GM21529 (cell line): ENCODE data around the gene ABCA4.

Source experiments
- ATAC-seq: cut with Tn5 transposase; IDR thresholded peaks from one replicate; pipeline ENCODE4 v1.9.1; 2021; ENCODE audit not compliant: unreplicated experiment

The ABCA4 gene

GRCh38 chr1:94104776-94105580 is 16.0 kb downstream of the ABCA4 start:
- no peak for ATAC-seq

- ATAC-seq = no peak
These were observed 16.7 kb downstream of the ABCA4 start for GRCh38 chr1:94104127-94104684.

- no peak for ATAC-seq
These were observed 17.3 kb downstream of the ABCA4 start for GRCh38 chr1:94103608-94104007.

- no peak for ATAC-seq
These were observed 19.1 kb downstream of the ABCA4 start for GRCh38 chr1:94101613-94102525.

- ATAC-seq = no peak
These were observed 19.9 kb downstream of the ABCA4 start for GRCh38 chr1:94100785-94101612.

- no peak for ATAC-seq
These were observed 20.7 kb downstream of the ABCA4 start for GRCh38 chr1:94100129-94100784.

GRCh38 chr1:94099303-94099702 is 21.6 kb downstream of the ABCA4 start:
- no peak for ATAC-seq

- no peak for ATAC-seq
These were observed 22.3 kb downstream of the ABCA4 start for GRCh38 chr1:94098585-94099111.

- ATAC-seq = no peak
These were observed 24.0 kb downstream of the ABCA4 start for GRCh38 chr1:94096797-94097549.

- ATAC-seq = no peak
These were observed 25.0 kb downstream of the ABCA4 start for GRCh38 chr1:94095744-94096469.

- ATAC-seq = no peak
These were observed 25.8 kb downstream of the ABCA4 start for GRCh38 chr1:94095112-94095637.

- no peak for ATAC-seq
These were observed 26.4 kb downstream of the ABCA4 start for GRCh38 chr1:94094469-94095111.

- no peak for ATAC-seq
These were observed 27.0 kb downstream of the ABCA4 start for GRCh38 chr1:94093996-94094395.

- ATAC-seq = no peak
These were observed 27.6 kb downstream of the ABCA4 start for GRCh38 chr1:94093396-94093795.

GRCh38 chr1:94092210-94092613 is 28.7 kb downstream of the ABCA4 start:
- ATAC-seq = no peak

- no peak for ATAC-seq
These were observed 30.2 kb downstream of the ABCA4 start for GRCh38 chr1:94090761-94091160.

GRCh38 chr1:94087193-94087592 is 33.8 kb downstream of the ABCA4 start:
- no peak for ATAC-seq

- no peak for ATAC-seq
These were observed 36.4 kb downstream of the ABCA4 start for GRCh38 chr1:94084547-94084946.
